NCI-H2227 (cell line): ENCODE results near the gene KLHL29.
A peak's percentile ranks its signal among the peaks of the same experiment; 100 is the strongest.

Experiments used
- DNase-seq: peaks from one replicate; lab custom pipeline; 2025; ENCODE audit not compliant: unreplicated experiment; lab: John Stamatoyannopoulos, UW

Gene KLHL29

DNA sequence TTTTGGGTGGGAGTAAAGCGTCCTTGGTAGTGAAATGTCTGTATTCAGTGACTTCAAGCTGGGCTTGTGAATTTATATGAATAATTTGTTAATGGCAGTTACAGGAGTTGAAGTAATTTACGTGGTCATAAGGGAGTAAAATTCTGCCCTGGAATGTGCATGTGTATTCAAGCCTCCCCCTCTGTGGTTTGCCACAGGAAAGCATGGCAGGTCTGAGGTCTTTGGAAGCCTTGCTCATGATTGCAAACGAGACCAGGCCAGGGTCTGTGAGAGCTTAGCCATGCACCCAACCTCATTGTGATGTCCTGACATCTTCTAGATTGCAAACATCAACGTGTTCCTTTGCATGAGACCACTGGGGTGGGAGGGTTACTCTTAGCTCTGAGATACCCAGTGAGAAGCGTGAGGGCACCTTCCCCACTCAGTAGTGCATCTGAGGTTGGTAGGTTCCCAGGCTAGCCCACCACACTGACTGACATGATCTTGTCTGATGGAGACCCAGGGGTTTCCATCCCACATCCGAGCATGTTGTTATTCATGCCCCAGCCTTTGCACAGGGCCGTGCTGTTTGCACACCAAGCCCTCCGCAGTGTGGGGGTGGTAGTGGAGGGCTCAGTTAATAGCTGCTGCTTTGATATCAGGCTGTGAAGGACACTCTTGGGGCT is 216.5 kb downstream of the KLHL29 start:
- no peak for DNase-seq

DNA sequence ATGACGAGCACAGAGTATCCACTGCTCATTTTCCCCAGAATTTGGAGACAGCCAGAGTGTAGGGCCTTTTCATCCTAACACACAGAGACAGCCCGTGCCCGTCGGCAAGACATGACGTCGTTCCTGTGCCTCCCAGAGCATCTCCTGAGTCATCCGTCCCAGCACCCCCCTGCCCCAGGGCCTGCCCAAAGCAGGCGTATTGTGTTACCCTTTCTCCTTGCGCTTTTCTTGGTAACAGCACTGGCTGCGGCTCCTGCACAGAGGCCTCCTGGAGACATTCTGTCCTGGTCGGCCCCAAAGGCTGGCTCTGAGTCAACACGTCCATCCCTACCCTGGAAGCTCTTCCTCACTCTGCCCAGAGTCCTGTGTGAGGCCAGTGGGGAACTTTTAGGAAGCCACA is 217.1 kb downstream of the KLHL29 start:
- no peak for DNase-seq

DNA sequence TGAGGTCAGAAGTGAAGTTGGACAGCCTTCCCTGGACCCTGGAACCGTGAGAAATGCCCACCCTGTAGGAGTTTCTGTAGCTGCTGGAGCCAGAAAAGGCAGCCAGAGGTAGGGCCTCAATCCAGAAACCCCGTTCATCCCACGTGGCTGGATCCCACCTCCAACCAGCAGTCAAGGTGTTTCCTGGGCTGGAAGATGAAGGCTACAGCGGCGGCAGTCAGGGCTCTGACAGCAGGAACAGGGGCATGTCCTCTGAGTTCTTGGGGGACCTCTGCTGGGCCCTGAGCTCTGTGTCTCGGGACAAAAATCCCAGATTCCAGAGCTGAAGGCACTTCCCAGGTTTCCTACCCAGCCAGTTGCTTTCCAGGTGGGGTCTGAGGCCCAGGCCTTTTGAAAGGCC is 218.2 kb downstream of the KLHL29 start:
- DNase-seq = no peak

DNA sequence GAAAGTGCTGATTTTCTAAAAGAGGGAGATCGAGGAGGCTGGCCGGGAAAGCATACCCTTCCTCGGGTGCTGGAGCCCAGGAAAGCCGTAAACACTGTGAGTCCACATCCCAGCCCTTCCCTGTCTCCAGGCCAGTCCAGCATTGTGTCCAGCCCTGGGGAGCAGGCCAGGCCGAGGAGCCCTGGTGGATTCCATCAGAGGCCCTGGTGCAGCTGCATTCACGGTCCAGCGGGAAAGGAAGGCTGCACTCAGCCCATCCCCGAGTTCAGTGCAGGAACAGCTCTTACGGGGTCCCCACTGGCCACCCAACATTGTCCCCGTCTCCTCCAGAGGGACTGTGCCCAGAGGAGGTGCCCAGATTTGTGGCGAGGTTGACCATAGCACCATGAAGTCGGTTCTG is 218.6 kb downstream of the KLHL29 start:
- DNase-seq = no peak

DNA sequence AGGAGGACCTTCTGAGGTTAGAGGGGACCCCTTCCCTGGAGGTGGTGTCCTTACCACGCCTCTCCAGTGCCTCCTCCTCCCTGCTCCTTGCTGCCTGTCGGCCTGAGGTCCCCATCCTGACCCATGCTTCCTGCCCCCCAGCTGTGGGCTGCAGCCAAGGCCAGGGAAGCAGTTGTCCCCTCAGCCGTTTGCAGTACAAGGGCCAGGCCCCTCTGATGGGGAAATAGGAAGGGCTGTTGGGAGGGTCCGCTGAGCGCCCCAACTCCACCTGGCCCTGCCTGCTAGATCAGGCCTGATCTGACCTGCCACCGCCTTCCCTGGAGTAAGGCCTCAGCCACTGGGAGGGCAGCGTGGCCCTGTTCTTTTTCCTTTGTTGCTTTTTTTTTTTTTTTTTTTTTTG is 219.8 kb downstream of the KLHL29 start:
- no peak for DNase-seq

DNA sequence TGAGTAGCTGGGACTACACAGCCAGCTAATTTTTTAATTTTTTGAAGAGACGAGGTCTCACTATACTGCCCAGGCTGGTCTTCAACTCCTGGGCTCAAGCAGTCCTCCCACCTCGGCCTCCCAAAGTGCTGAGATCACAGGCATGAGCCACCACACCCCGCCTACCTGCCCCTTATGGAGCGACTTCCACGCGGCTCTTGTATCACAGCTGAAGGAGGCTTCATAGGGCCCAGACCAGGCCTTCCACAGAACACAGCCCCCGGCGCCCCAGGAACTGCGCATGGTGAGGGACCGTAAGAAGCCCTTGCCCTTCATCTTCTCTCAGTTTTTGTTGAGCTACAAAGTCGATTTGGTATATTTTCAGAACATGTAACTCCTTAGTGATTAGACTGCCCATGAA is 220.3 kb downstream of the KLHL29 start:
- no peak for DNase-seq

DNA sequence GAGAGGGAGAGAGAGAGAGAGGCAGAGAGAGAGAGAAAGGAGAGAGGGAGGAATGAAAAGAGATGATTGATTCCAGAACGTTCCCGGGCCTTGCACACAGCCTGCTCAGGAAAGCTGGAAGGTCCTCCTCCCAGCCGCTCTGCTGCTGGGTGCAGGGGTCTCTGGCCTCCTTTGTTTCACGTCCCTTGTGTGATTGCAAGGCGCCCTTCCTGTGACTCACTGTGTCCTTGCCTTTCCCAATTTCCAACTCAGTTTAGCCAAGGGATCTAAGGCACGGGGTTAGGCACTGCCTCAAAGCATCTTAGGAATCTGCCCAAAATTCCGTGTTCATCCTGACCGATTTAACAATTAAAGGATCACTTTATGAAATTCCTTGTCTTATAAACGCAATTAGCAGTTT is 221.2 kb downstream of the KLHL29 start:
- DNase-seq = no peak

DNA sequence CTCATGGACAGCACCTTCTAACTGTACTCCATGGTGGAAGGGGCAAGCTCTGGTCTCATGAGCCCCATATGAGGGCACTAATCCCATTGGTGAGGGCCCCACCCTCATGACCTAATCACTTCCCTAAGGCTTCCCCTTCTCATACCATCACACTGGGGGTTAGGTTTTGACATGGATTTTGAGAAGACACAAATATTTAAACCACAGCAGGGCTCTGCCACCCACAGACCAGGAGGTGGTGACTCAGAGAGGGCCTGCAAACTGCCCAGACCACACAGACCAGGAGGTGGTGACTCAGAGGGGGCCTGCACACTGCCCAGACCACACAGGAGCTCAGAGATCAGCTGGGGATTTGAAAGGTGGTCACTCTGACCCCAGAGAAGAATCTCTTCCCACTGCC is 222.0 kb downstream of the KLHL29 start:
- DNase-seq = no peak

DNA sequence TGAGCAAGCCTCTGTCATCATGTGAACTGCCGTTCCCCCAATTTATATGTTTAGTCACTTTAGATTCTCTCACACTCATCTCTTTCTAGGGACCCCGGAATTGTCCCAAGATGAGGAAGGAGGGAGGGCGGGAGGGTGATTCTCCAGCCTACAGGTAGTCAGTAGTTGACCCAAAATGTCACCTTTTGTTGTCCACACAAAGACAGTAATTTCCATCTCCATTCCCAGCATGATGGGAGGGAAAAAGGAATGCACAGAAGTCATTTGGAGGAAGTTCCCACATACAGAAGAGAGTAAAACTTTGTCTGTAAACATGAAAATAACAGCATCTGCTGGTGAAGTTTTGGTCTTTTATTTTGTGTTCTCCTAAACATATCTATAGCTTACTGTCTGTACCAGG is 222.9 kb downstream of the KLHL29 start:
- no peak for DNase-seq

DNA sequence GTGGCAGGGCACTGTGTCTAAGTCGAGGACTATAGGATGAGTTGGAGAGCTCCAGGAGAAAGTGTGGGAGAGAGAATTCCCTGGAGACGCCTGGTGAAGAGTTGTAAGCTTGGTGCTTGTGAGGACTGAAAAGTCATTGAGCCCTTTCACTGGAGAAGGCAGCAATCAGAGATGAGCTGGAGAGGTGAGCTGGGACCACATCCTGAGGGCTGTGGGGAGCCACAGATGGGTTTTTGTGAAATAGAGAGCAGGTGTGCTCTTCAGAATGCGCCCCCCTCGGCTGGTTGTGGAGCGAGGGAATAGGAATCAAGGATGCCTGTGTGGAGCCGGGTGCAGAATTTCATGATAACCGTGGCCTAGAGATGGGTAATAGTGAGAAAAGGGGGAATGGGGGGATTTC is 224.3 kb downstream of the KLHL29 start:
- no peak for DNase-seq

DNA sequence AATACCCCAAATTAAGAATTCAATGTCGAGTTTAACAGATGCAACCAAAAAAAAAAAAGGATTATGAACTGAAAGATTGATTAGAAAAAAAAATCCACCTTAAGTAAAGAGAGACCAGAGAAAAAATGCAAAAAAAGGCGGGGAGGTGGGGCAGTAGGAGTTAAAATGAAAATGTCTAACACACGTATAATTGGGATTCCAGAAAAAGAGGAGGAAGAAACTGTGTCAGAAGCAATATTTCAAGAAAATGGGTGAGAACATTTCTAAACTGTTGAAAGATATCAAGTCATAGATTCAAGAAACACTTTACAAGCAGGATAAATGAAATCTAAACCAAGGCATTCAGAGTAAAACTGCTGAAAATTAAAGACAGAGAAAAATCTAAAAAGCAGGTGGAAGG is 226.9 kb downstream of the KLHL29 start:
- no peak for DNase-seq

DNA sequence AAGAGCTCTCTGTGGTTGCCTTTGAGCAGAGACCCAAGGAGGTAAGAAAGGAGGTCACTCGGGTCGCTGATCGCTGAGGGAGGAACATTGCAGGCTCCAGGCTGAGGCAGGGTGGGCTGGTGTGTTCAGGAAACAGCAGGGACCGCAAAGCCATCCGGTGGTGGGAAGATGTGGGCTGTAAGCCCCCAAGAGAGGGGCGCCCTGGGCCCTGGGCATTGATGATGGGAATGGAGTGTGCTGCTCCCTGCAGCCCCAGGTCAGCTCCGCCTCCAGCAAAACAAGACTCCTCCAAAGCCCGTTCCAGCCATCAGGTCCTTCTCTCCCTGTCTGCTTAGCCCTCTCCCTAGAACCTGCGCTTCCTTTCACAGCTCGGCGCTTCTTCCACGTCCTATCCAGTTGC is 229.7 kb downstream of the KLHL29 start:
- DNase-seq = no peak

DNA sequence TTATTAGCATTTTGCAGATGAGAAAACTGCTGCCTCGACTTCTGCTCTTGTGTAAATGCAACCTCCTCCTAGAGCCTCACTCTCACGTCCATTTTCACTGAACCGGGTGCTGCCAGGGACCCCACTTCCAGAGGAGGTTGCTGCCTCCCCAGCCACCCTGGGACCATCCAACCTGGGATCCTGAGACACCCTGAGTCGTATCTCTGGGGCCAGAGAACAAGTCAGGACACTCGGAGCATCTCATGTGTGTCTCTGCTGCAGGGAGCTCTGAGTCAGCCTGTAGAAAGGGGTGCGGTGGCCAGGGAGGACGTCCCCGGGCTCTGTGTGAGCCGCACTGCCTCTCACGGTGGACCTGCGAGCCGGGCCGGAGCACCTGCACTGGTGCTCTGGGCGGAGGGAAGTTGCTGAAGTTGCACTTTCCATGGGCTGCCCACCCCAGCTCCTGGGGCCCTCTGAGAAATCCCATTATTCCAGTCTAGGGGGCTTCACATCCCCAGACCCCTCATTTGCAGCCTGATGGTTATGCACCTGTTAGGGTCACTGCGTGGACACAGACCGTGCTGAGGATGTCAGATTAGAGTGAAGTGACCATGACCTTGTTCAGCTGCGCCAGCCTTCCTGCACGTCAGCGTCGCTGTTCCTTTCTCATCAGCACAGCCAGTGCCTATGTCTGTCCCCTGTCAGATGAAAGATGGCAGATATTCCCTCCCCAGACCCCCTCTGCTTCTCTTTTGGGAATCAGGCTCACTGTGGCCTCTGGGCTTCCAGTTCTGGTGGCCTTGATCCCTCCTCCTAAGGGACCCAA is 230.4 kb downstream of the KLHL29 start:
- no peak for DNase-seq

DNA sequence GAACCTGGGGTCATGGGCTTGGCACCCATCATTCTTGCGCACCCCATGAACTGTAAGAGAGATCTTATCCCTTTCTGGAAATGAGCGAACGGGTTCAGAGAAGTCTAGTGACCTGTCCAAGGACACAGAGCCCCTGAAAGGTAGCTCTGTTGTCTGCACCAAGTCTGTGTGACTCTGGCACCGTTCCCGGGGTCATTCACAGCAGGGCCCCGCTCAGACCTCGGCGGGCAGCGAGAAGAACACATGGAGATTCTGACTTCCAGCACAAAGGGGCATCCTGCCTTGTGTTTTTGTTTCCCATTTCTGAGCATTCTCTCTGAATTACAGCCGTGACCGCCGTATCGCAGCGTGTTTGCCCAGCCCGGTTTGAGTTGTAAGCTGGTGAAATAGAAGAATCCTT is 231.7 kb downstream of the KLHL29 start:
- peak; percentile 19 for DNase-seq

DNA sequence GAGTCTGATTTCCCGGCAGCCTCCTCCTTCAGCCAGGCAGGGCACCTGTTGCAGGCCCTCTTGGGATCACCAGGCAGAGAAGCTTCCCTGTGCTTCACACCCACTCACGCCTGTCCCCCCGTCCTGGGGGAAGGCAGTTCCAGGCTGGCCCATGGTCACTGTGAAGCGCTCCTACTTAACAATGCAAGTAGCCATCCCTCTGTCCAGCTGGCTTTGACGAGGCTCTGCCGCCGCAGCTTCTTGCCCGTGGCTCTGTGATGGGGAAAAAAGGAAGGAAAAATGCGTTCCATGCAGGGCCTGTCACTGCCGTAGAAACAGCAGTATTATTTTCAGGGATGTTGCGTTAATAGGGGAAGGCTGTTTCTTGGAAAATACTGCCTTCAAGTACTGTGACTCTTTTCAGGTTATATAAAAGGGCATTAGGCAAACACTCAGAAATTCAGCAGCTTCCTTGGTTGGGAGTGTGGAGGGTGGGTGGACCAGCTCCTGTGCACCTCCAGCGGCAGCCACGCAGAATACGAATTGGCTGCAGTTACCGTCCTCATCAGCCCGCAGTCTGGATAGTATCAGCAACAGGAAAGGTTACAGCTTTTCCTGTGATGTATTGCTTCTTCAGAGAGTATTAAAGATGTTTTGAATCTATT is 232.3 kb downstream of the KLHL29 start:
- DNase-seq = peak; percentile 65

DNA sequence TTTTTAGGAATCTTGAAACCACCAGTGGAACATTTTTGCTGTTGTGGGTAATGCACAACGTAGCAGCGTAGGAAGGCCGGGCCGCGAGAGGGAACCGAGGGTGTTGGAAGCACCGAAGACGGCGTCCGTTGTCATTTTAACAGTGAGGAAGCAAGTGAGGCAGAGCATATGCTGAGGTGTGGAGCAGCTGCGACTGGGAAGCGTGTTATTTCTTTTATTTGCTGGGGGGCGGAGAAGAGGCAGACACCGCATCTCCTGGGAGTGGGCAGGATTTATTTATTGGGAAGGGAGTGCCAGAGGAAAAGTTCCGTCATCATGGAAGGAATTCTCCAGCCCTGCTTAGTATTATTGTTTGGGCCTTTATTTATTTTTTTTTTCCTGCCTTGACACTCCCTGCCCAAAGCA is 232.8 kb downstream of the KLHL29 start:
- peak; percentile 51 for DNase-seq

DNA sequence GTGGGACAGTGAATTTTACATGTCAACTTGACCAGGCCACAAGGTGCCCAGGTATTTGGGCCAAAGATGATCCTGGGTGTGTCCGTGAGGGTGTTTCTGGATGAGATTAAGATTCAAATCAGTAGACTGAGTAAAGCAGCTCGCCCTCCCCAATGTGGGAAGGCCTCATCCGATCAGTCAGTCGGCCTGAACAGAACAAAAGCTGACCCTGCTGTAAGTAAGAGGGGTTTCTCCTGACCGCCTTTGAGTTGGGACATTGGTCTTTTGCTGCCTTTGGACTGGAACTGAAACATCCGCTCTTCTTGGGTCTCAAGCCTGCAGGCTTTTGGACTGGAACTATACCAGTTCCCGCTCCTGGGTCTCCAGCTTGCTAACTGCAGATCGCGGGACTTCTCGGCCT is 233.3 kb downstream of the KLHL29 start:
- no peak for DNase-seq

DNA sequence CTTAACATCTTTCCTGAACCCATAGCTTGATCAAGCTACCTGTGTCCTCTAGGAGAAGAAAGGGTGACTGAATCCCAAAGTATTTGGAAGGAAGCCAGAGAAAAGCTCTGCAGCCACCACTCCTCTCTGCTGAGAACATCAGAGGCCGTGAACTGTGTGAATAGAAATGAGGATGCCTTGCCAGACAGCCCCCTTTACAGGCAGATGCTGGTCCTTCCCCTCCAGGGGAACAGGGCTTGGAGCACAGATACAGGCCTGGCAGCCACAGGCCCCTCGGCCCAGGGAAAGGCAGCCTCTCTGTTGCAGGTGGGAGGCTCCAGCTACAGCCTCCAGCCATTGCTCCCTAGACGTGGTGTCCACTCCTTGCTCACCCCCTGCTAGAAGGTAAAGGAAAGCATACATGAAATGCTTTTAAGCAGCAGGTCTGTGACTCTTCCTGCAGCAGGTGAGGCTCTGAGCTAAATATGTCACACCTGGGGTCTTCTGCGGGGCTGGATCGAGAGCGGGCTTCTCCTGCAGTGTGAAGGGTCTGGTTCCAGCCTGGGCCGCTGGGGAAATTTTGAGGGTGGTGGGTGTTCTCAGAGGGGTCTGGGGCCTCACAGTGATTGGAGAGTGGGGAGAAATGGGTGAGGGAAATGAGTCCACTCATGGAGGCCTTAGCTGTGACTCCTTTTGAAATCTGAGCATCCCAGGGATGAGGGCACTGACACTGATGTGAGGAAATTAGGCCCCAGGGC is 234.0 kb downstream of the KLHL29 start:
- DNase-seq = peak; percentile 52

DNA sequence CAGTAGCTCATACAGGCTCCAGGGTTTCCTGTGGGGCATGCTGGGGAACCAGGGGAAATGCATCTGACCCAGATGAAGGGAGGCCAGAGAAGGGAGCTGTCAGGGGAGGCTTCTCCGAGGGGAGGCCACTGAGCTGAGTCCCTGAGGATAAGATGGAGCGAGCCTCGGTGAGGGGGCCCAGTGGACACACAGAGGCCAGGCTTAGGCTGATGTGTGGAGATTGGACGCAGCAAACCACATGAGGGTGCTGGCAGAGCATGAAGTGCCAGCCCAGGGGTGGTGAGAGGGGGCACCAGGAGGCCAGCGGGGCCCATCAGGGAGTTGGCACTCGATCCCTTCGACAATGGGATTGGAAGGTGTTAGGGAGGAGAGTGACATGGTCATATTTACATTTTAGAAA is 235.0 kb downstream of the KLHL29 start:
- DNase-seq = no peak

DNA sequence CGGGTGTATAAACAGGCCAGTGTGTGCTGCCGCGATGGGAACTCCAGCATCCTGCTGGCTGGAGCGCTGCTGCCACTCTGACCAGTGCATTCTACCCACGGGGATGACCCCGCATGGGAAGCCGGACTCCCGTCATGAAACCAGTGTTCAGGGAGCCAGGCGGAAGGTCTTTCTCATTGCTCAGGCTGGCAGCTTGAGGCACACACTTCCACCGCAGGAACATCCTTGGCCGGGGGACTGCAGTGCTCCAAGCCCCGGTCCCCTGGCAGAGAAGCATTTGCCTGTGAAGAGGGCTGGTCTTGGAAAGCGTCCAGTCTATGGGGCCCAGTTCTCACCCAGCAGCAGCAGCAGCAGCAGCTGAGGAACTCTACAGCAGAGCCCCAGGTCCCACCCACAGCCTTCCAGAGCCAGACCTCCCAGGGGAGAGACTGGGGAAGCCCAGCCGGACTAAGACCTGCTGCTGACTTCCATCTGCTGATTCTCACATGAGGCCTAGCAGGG is 235.9 kb downstream of the KLHL29 start:
- peak; percentile 22 for DNase-seq

DNA sequence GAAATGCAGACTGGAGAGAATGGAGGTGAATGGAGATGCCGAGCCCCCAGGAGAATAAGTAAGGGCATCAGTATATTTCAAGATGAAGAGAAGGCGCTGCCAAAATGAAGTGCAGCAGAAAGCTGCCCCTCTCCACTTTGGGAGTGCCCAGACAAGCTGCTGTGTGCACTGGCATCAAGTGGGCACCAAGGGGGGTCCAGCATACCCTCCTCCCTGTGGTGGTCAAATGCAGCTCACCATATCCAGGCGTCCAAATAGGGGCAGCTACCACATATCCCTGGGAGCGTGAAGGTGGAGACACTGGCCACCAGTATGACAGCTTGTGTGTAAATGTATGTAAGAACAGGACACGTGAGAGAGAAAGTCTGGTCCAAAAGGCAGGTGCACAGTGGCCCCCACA is 236.6 kb downstream of the KLHL29 start:
- no peak for DNase-seq
